Myocyte (in vitro differentiated cells): ENCODE measurements around the gene NPC1L1. TPM values are rescaled to one million over a fixed set of nuclear protein-coding genes. Genes with fewer than 3 reads are reported as not detected.

ENCODE experiments used
- DNase-seq: peaks from one replicate; pipeline ENCODE4 v3.0.0-alpha.2; 2012; ENCODE audit warnings: low read depth
- total RNA-seq: library from RNA; depleted of rRNA; stranded (reverse); fragments of >200 nt; gene quantifications from 2 replicates; pipeline ENCODE4 v1.2.3, GENCODE V29; 2014

Gene NPC1L1
- total RNA-seq, 1 donor from 2014 or later, result not detected

DNA sequence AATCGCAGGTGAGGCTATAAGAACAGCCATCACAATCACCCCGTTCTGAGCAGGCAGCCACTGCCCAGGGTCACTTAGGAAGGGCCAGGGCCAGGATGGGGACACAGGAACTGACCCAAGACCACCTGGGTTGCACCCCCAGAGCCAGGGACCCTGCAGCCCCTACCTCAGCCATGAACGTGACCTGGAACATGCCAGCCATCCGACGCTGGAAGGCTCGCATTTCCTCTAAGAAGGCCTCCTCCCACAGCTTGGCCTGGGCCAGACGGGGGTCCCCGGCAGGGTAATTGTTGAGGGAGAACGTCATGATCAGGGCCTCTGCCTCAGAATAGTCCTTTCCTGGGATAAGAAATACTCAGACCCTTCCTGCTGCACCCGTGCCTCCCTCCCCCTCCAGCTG, 5.0 kb downstream of the NPC1L1 start:
- no peak for DNase-seq

DNA sequence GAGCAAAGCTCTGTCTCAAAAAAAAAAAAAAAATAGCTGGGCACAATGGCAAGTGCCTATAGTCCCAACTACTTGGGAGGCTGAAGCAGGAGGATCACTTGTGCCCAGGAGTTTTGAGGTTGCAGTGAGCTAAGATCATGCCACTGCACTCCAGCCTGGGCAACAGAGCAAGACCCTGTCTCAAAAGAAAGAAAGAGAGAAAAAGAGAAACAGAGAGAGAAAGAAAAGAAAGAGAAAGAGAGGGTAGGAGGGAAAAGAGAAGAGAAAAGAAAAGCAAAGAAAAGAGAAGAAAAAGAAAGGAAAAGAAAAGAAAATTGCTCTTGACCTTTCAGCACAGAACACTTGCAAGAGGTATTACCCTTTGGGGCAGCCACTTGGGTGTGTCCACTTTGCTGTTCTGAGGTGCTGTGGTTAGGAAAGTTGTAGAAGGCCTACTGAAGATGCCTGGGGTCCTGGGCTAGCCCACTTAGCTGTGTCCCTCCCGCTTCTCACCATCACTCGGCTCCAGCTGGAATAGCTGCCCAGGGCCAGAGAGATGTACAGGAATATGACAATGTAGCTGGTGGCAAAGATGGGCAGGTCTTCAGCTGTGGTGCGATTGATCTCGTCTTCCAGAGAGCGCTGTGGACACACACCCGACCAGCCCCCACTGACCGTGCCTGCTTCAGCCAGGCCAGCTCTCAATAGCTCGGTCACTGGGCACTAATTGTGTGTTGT, 5.6 kb downstream of the NPC1L1 start:
- no peak for DNase-seq

DNA sequence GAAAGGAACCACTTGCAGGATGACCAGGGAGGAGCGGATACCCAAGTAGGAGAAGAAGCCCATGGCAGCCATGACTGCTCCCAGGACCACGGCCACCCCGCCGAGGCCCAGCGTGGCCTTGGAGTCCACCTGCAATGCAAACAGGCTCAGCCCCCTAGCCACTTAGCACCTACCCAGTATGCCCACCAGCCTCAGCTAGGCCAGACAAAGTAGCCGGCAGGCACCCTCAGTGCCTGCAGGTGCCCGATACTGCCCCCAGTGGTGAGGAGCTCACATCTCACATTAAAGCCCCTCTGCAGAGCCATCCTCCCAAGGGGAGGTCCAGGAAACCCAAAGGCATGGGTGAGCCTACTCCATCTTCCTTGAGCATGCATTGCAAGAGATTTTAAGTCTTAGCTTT, 6.6 kb downstream of the NPC1L1 start:
- peak; percentile 38 for DNase-seq

DNA sequence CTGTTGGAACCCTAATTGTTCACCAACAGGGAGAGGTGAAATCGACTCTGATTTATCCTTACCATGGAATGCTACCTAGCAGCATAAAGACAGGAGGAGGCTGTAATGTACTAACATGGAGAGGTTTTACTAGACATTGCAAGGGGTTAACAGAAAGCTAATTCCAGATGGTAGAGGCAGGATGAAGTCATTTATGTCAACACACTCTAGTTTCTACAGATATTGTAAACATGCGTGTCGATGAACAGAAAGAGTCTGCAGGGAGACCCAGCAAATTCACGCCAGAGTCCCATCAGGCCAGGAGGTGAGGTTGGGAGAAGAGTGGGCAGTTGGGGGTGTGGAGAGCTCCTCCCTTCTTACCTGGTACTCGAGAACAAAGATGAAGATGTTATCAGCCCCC, 7.0 kb downstream of the NPC1L1 start:
- DNase-seq, result no peak

DNA sequence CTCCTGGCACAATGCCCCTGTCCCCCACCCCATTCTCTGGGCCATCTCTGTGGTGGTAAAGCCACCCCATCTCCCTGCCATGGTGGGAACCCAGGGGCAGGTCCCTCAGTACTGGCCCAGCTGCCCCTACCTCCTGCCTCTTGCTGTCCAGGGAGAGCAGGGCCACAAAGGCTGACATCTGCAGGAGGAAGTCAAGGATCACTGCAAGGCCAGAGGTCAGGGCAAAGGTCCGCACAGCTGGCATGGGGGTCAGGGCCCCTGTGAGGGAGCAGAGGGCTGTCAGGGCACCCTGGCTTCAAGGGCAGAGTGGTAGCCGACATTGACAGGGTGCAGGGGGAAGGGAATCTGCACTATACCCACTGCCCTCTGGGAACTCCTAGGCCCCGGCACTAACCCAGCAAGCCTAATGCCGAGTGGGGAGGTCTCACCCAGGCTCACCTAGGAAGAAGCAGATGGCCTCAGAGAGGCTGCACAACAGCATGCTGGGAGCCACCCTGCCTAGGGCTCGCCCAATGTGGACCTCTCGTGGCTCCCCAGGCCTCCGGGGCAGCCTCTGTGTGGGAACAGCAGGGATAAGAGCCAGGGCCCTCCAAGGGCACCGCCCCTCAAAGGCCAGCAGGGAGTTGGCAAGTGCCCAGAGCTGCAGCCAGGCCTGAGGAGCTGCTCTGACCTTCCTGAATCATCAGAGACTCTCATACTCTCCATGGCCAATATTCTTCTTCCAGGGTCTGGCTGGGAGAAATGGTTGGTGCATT, 7.7 kb downstream of the NPC1L1 start:
- DNase-seq, result peak; percentile 18

DNA sequence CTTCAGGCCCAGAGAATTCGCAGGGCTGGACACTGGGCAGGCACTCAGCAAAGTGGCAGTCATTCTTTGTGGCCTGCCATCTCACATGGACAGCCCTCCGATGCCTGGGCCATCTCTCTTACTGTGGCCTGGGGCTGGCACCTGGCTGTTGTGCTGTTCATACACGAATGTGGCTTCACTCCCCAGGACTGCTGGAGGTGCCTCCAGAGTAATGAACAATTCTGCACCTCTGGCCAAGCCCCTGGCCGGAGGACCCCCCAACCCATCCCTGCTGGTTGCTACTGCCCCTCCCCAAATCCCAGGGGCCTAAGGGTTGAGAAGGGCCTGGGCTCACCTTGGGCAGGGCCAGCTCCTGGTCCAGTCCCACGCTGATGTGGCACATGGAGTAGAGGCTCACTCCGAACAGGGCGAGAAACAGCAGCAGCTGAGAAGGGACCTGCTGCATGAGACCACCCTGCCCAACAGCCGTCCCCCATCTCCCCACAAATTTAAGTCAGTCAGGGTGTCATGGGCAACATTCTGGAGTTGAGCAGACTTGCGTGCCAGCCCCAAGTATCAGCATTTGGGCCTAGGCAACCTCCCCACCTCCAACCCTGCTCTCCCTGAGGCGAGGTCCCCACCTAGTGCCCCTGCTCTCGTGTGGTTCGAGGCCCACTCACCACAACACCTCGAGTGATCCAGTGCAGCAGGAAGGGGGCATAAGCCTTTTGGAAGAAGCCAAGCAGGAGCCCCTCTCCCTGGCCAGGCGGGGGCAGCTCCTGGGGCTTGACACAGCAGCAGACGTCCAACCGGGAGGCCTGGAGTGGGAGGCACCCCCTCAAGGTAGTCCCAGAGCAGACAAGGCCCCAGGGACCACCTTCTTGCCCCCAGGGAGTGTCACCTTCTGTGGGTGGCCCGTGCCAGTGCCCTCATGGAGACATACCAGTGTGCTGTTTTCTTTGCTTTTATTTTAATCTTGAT, 9.4 kb downstream of the NPC1L1 start:
- DNase-seq, result no peak

DNA sequence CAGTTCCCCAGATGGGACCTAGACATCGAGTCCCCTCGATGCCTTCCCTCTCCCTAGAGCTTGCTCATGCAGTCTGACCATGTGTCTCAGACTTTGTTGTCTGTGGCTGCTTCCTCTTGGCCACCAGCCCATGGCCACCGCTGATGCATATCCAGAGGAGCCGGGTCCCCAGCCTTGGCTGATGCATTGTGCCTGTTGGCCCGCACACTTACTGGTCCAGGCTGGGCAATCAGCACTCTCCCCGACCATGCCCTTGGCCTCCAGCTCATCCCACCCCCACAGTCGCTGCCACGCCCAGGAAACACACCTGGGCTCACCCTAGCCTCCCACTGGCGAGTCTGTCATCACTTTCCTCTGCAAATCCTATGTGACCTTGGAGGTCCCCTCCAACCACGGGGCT, 10.1 kb downstream of the NPC1L1 start:
- DNase-seq, result no peak

DNA sequence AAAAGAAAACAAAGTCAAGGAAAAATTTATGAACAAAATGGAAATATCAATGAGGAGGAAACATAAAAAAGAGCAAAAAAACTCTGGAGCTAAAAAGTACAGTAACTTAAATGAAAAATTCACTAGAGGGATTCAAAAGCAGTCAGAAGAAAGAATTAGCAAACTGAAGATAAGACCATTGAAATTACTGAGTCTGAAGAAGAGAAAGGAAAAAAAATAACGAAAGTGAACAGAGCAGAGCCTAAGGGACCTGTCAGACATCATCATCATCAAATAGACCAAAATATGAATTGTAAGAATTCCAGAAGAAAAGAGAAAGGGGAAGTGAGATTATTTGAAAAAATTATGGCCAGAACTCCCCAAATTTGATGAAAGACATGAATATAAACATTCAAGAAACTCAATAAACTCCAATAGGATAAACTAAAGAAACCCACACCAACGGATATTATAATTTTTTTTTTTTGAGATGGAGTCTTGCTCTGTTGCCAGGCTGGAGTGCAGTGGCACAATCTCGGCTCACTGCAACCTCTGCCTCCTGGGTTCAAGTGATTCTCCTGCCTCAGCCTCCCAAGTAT, 16.2 kb downstream of the NPC1L1 start:
- no peak for DNase-seq

DNA sequence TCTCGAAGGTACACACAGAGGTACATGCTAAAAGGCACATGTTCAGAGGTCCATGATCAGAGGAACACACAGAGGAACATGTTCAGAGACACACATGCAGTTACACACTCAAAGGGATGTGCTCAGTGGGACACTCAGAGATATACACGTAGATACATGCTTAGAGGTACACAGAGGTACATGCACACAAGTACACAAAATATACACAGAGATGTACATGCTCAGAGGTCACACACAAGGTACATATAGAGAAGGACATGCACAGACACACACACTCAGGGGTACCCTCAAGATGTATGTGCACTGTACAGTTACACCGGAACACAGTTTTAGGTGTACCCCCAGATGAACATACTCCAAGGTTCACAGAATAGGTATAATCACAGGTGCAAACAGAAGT, 18.8 kb downstream of the NPC1L1 start:
- no peak for DNase-seq

DNA sequence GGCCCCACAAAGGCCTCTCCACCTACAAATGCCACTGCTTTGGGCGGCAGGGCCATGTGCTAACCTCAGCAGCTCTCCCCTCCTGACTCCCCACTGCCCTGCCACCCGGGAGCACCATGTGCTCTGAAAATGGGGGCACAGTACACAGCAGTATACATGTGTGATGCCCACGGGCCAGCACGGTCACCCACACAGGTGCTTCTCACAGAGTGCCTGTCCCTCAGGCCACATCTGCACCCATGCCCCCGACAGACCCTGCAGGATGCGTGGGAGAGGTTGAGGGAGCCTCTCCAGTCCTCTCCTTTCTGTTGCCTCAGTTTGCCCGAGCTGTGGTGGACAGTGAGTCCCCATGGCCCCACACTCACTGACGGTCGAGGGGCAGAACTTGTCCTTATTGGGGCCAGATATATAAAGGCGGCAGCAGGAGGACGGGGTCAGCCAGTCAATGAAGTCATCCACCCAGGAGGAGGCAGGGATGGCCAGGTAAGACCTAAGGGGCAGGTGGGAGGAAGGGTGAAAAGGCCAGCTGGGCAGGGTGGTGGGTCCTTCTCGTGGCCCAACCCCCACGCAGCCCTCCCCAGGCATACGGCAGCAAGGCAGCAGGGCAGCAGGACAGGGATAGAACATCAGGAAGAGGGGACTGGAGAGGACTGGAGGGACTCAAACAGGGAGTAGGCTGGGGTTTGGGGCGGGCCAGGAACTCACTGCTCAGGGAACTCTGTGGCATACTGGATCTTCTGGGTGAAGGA, 19.6 kb downstream of the NPC1L1 start:
- DNase-seq, result no peak

DNA sequence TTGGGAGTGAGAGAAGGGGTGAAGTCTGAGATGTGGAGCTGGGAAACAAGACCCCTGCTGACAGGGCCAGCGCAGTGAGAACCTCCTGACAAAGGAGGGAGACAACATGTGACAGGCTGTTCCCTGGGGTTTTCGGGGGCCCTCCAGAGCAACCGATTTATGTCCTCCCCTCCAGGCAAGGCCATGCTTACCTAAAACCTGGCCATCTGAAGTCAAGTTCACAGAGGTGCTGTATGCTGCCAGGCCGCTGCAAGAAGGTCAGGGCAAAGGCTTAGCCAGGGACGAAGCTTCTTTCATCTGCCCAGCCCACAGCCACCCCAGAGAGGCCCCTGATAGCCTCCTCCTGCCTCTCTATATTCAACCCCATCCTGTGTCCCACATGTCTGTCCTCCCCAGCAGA, 20.6 kb downstream of the NPC1L1 start:
- DNase-seq, result no peak

DNA sequence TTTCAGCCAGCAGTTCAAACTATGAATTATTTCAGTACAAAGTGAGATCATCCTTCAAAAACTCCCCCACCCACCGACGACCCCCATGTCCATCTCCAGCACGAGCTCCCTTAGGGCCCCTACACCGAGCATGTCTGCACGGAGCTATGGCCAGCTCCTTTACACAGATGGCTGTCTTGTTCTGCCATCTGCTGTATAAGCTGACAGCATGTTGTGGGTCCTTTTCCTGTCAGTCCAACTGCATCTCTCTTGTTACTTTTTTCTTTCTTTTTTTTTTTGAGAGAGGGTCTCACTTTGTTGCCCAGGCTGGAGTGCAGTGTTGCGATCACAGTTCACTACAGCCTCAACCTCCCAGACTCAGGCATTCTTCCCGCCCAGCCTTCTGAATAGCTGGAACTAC, 21.6 kb downstream of the NPC1L1 start:
- no peak for DNase-seq

DNA sequence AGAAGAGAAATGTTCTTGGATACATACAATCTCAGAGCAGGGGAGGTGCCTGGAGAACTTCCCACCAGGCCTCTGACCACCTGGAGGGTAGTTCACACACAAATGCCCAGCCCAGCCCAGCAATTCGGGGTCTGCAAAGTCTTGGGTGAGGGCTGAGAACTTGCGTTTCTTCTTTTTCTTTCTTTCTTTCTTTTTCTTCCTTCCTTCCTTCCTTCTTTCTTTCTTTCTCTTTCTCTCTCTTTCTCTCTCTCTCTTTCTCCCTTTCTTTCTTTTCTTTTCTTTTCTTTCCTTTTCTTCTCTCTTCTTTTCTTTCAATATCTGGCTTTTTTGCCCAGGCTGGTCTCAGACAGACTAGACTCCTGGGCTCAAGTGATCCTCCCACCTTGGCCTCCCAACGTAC, 22.4 kb downstream of the NPC1L1 start:
- no peak for DNase-seq

DNA sequence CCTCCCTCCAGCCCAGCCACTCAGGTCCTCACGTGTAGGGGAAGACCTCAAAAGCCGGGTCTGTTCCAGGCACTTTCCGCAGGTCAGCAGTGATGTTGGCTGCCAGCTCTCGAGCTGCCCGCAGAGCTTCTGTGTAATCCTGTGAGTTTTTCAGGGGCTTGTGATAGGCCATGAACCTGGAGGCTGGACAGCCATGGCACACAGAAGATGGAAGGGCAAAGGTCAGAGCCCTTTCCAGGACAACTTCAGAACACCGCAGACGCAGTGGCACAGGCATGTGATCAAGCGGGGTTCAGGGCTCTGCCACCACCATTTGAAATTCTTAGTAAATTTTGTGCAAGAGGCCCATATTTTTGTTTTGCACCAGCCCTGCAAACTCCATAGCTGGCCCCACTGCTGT, 24.0 kb downstream of the NPC1L1 start:
- no peak for DNase-seq

DNA sequence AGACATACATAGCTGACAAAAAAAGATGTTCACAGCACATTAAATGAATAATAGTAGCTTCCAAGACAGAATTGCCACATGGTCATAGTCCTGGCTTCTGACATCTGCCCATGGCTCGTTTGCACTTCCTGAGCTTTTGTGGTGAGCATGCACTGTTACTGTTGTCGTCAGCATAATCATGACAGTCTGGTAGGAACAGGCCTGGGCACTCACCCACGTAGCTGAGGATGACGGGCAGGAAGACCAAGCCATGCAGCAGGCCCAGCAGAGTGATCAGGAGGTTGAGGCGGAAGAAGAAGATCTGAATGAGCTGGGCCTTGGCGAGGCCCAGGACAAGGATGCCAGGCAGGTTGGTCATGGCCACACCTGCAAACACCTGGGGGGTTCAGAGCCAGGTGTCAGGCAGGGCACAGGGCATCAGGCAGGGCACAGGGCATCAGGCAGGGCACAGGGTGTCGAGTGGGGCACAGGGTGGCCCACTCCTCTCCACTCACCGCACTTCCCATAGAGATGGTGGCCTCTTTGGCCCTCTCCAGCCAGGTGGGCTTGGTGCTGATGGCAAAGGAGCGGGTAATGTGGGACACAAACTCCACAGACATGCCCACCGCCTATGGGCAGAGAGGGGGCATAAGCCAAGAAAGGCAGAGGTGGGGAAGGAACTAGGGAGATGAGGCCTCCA, 25.4 kb downstream of the NPC1L1 start:
- DNase-seq, result no peak

DNA sequence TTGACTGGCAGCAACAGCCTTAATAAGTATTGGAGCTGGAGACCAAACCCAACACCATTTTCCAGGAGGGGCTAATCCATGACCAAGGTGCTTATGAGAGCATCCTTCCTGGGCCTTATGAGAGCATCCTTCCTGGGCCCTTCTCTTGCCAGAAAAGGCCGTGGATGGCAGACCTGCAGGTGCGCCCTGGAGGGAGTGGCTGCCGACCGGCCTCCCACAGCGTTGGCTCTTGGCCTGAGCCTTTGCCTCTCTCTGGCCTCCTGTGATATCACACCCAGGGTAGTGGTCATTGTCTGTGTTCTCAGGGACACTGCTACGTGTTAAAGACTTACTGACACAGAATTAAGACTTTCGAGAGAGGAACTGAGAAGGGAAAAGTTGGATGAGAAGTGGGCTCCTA, 28.4 kb downstream of the NPC1L1 start:
- no peak for DNase-seq

DNA sequence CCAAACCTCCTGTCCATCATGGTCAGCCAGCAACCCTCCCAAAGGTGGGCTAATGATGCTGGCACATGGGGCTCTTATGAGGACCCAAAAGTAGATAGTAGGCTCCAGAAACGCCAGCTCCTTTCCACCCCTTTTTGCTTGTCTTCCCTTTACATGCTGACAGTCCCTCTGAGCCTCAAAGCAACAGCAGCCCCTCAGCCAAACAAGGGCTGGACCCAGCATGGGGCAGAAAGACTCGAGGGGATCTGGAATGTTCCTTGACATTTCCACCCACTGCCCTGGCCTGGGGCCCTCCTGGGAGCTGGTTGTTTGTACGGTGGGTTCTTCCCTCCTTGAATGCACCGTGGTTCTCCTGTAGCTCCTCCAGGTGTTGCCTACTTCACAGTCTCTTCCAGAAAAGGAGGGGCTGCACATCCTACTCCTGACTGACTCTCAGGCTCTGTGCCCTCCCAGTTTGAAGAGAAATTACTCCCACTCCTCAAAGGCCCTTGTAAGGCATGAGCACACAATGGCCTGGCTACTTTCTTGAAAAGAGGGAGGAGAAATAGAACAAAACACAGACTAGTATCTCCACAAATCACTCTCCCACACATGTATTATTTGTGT, 29.2 kb downstream of the NPC1L1 start:
- no peak for DNase-seq

DNA sequence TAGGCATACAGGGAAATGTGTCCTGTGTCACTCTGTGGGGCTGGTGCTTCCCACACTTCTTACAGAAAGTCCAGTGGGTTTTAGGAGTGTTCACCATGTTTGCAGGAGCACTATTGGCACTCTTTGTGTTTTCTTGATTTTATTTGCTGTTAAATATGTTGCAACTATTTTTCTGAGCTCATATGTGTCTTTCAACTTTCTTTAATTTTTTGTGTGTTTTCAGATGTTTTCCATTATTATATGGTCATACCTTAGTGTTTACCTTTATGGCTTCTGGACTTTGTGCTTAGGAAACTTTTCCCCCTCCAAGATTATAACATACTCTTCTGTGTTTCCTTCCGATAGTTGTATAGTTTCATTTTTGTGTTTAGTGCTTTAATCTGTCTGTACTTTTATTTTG, 29.9 kb downstream of the NPC1L1 start:
- no peak for DNase-seq

DNA sequence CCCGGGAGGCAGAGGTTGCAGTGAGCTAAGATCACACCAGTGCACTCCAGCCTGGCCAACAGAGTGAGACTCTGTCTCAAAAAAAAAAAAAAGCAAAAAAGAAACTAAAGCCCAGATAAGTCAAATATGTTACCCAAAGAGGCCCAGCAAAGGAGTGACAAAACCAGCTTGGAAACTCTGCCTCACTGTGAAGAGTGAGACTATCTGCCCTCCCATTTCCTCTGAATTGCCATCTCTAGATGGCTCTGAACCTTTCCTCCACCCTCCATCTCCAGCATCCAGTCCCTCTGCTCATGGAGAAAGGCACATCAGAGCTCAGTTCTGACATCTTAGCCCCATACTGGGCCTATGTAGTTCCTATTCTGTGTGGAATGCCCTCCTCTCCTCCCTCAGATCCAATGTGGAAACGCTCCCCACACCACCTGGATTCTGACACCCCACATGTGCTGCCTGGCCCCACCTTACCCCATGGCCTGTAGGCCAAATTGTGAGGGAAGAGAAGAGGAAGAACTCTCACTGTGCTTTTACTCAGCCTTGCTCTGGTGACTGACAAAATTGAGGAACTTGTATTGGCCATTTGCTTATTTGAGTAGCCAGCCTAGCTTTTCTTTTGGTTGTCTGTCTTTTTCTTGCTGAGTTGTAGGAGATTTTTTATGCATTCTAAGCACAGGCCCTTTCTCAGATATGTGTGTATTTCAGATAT, 32.7 kb downstream of the NPC1L1 start:
- DNase-seq, result no peak
